Vagina (tissue), 2 donors: ENCODE data around the gene SIGMAR1.

ENCODE experiments used
- CTCF ChIP-seq, 3 experiments: fragments of 450-650 bp in 2 of 3; fragments of 200-600 bp in 1 of 3; sonication (generic) in 1 of 3; IDR thresholded peaks; one replicate each; pipeline ENCODE4 v1.5.1; 2017 to 2019; ENCODE audit warnings: antibody characterized with exemption in 3 of 3, mild to moderate bottlenecking in 2 of 3, moderate library complexity in 2 of 3
- POLR2A ChIP-seq, 2 donors: fragments of 450-650 bp; IDR thresholded peaks; one replicate each; pipeline ENCODE4 v1.6.1; 2017; ENCODE audit warnings: antibody characterized with exemption in 2 of 2, mild to moderate bottlenecking in 2 of 2, moderate library complexity in 2 of 2
- POLR2AphosphoS5 ChIP-seq, 2 donors: sonication (generic); formaldehyde crosslinking; IDR thresholded peaks; one replicate each; pipeline ENCODE4 v1.9.0; 2017; ENCODE audit warnings: antibody characterized with exemption in 2 of 2, mild to moderate bottlenecking in 2 of 2, low read depth in 1 of 2; ENCODE audit not compliant: insufficient read depth in 1 of 2

DNA sequence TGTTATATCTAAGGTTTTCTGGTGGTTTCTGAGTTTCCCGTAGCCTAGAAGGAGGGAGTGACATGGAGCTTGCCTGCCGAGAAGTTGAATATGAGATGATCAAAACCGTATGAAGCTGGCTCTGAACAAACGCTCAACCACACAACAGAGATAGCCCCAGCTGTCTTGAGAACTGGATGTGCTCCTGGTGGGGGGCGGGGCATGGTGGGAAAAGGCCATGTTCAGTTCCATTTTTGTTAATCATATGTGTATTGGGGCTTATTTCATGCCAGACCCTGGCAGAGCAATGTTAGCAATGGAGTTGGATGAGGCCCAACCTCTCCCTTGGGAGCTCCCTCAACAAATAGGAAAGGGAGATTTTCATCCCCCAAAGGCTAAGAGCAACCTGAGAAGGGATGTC lies 48.6 kb upstream of the SIGMAR1 start:
- TF ChIP-seq CTCF (IDR thresholded peaks at IDR 0.05) (no peak), POLR2AphosphoS5 (IDR thresholded peaks at IDR 0.05; ENCODE audit: insufficient read depth in 1 of 2, low read depth in 1 of 2) (no peak), POLR2A (IDR thresholded peaks at IDR 0.05) (no peak)
